Peyer's patch (tissue), 4 donors: ENCODE data around the gene GREM1. TPM values are rescaled to one million over a fixed set of nuclear protein-coding genes. Genes with fewer than 3 reads are reported as not detected.

Source experiments
- DNase-seq, 3 donors: peaks; one replicate each; pipeline ENCODE4 v3.0.0-alpha.2; 2017 to 2019
- H3K27ac ChIP-seq, 4 donors: fragments of 200-600 bp; sonication (generic); one replicate each; pipeline ENCODE4 v1.5.1; 2016 to 2019
- H3K27me3 ChIP-seq, 2 donors: fragments of 200-600 bp; sonication (generic); one replicate each; pipeline ENCODE4 v1.5.1; 2019
- H3K36me3 ChIP-seq, 3 donors: fragments of 200-600 bp; sonication (generic); one replicate each; pipeline ENCODE4 v1.5.1; 2016 to 2019
- H3K4me1 ChIP-seq, 4 donors: fragments of 200-600 bp; sonication (generic); one replicate each; pipeline ENCODE4 v1.5.1; 2016 to 2019
- H3K4me3 ChIP-seq, 4 donors: fragments of 200-600 bp; sonication (generic); 1 replicate in 3 of 4; 2 replicates in 1 of 4; pipeline ENCODE4 v1.5.1; 2016 to 2019; ENCODE audit warnings: mild to moderate bottlenecking in 1 of 4
- H3K9me3 ChIP-seq, 4 donors: fragments of 200-600 bp; sonication (generic); one replicate each; pipeline ENCODE4 v1.5.1; 2016 to 2019; ENCODE audit warnings: mild to moderate bottlenecking in 1 of 4
- CTCF ChIP-seq, 6 experiments: fragments of 450-650 bp in 4 of 6; fragments of 200-600 bp in 2 of 6; sonication (generic) in 1 of 6; IDR thresholded peaks; one replicate each; pipeline ENCODE4 v1.5.1; 2017 to 2019; ENCODE audit warnings: antibody characterized with exemption in 6 of 6, mild to moderate bottlenecking in 3 of 6, moderate library complexity in 1 of 6
- POLR2A ChIP-seq, 2 donors: fragments of 450-650 bp; IDR thresholded peaks; one replicate each; pipeline ENCODE4 v1.5.1; 2017; ENCODE audit warnings: antibody characterized with exemption in 2 of 2, mild to moderate bottlenecking in 2 of 2, moderate library complexity in 2 of 2
- total RNA-seq, 4 donors: library from RNA; depleted of rRNA; stranded (reverse); fragments of >200 nt; gene quantifications; one replicate each; pipeline ENCODE4 v1.1.0, GENCODE V29; 2016

GREM1 gene
- total RNA-seq, 4 donors from 2014 or later = 3.0 to 13.3 (median 6.6) TPM

GRCh38 chr15:32781781-32782180 lies 64.0 kb downstream of the GREM1 start:
- Histone ChIP-seq H3K27me3 (no peaks in the 10 kb centered on the region), H3K4me1 (no peaks in the 10 kb centered on the region), H3K27ac (no peak overlapping the region), H3K4me3 (no peak overlapping the region), H3K9me3 (peaks cover 0 to 5% (median 0%) of the 10 kb centered on the region in 4 donors), H3K36me3 (no peaks in the 10 kb centered on the region)
- TF ChIP-seq CTCF (IDR thresholded peaks at IDR 0.05) = no peak
- no peak for TF ChIP-seq POLR2A (IDR thresholded peaks at IDR 0.05)
- no peak for DNase-seq

GRCh38 chr15:32784581-32784980 lies 66.8 kb downstream of the GREM1 start:
- no peaks in the 10 kb centered on the region for H3K4me1 ChIP-seq
- no peak overlapping the region for H3K4me3 ChIP-seq
- DNase-seq = no peak

GRCh38 chr15:32786906-32787305 lies 69.1 kb downstream of the GREM1 start:
- H3K27ac ChIP-seq = no peak overlapping the region
- TF ChIP-seq CTCF (IDR thresholded peaks at IDR 0.05) (no peak), POLR2A (IDR thresholded peaks at IDR 0.05) (no peak)
- H3K27me3 ChIP-seq = no peaks in the 10 kb centered on the region
- H3K36me3 ChIP-seq = no peaks in the 10 kb centered on the region
- no peaks in the 10 kb centered on the region for H3K4me1 ChIP-seq
- H3K9me3 ChIP-seq = no peaks in the 10 kb centered on the region
- H3K4me3 ChIP-seq = no peak overlapping the region
- no peak for DNase-seq

More at GRCh38 chr15:32784581-32784980, 66.8 kb downstream of the GREM1 start:
- no peak for TF ChIP-seq CTCF (IDR thresholded peaks at IDR 0.05)
- TF ChIP-seq POLR2A (IDR thresholded peaks at IDR 0.05) = no peak
- Histone ChIP-seq H3K27me3 (no peaks in the 10 kb centered on the region), H3K9me3 (no peaks in the 10 kb centered on the region), H3K36me3 (no peaks in the 10 kb centered on the region), H3K27ac (no peak overlapping the region)

- H3K4me1 ChIP-seq = no peaks in the 10 kb centered on the region
- H3K27ac ChIP-seq = no peak overlapping the region
- no peaks in the 10 kb centered on the region for H3K27me3 ChIP-seq
- no peak for TF ChIP-seq POLR2A (IDR thresholded peaks at IDR 0.05)
- no peak for TF ChIP-seq CTCF (IDR thresholded peaks at IDR 0.05)
- no peaks in the 10 kb centered on the region for H3K36me3 ChIP-seq
- DNase-seq = no peak
- H3K9me3 ChIP-seq = no peaks in the 10 kb centered on the region
- no peak overlapping the region for H3K4me3 ChIP-seq
Measured at GRCh38 chr15:32787949-32788348, 70.1 kb downstream of the GREM1 start.

- H3K9me3 ChIP-seq = no peaks in the 10 kb centered on the region
- TF ChIP-seq CTCF (IDR thresholded peaks at IDR 0.05) = no peak
- no peak for TF ChIP-seq POLR2A (IDR thresholded peaks at IDR 0.05)
- no peak for DNase-seq
- no peak overlapping the region for H3K4me3 ChIP-seq
- H3K27ac ChIP-seq = no peak overlapping the region
- H3K36me3 ChIP-seq = no peaks in the 10 kb centered on the region
- no peaks in the 10 kb centered on the region for H3K27me3 ChIP-seq
- no peaks in the 10 kb centered on the region for H3K4me1 ChIP-seq
Measured at GRCh38 chr15:32790352-32790999, 72.7 kb downstream of the GREM1 start.

GRCh38 chr15:32792436-32792835 lies 74.6 kb downstream of the GREM1 start:
- Histone ChIP-seq H3K36me3 (no peaks in the 10 kb centered on the region), H3K27me3 (no peaks in the 10 kb centered on the region), H3K27ac (no peak overlapping the region), H3K9me3 (no peaks in the 10 kb centered on the region), H3K4me3 (no peak overlapping the region), H3K4me1 (no peaks in the 10 kb centered on the region)
- no peak for DNase-seq
- TF ChIP-seq CTCF (IDR thresholded peaks at IDR 0.05) (no peak), POLR2A (IDR thresholded peaks at IDR 0.05) (no peak)
